H9 (cell line): Measurements from ENCODE around the gene HYAL4. TPM values are rescaled to one million over a fixed set of nuclear protein-coding genes. Genes with fewer than 3 reads are reported as not detected.

Experiments used
- DNase-seq: peaks from one replicate; pipeline ENCODE4 v3.0.0-alpha.2; 2017
- H2AFZ ChIP-seq: one replicate; pipeline ENCODE4 v1.6.1; 2013; ENCODE audit warnings: mild to moderate bottlenecking, low read length, control low read depth, moderate library complexity
- H2AK5ac ChIP-seq: 2 replicates; pipeline ENCODE4 v1.6.1; 2013; ENCODE audit warnings: low read length, control low read depth, mixed read lengths; ENCODE audit not compliant: insufficient read length
- H2BK120ac ChIP-seq: one replicate; pipeline ENCODE4 v1.6.1; 2013; ENCODE audit warnings: low read depth, mild to moderate bottlenecking, low read length, control low read depth, inconsistent platforms; ENCODE audit not compliant: poor library complexity, severe bottlenecking
- H2BK12ac ChIP-seq: 2 replicates; pipeline ENCODE4 v1.6.1; 2013; ENCODE audit warnings: low read length, control low read depth, mixed read lengths, low read depth; ENCODE audit not compliant: insufficient read length
- H2BK15ac ChIP-seq: 2 replicates; pipeline ENCODE4 v1.6.1; 2013; ENCODE audit warnings: low read depth, low read length, control low read depth
- H2BK20ac ChIP-seq: one replicate; pipeline ENCODE4 v1.6.1; 2013; ENCODE audit warnings: low read depth, mild to moderate bottlenecking, low read length, control low read depth, inconsistent platforms; ENCODE audit not compliant: poor library complexity, severe bottlenecking
- H2BK5ac ChIP-seq: 2 replicates; pipeline ENCODE4 v1.6.1; 2013; ENCODE audit warnings: low read length, control low read depth, mixed read lengths; ENCODE audit not compliant: insufficient read length
- H3K14ac ChIP-seq: 2 replicates; pipeline ENCODE4 v1.6.1; 2013; ENCODE audit warnings: low read length, control low read depth; ENCODE audit not compliant: insufficient read depth
- H3K18ac ChIP-seq: 2 replicates; pipeline ENCODE4 v1.6.1; 2013; ENCODE audit warnings: low read depth, mild to moderate bottlenecking, mixed read lengths, low read length, control low read depth; ENCODE audit not compliant: insufficient read length
- H3K23ac ChIP-seq: 2 replicates; pipeline ENCODE4 v1.6.1; 2013; ENCODE audit warnings: low read length, control low read depth, mixed read lengths, low read depth; ENCODE audit not compliant: insufficient read length
- H3K23me2 ChIP-seq: 2 replicates; pipeline ENCODE4 v1.6.1; 2013; ENCODE audit warnings: low read depth, mild to moderate bottlenecking, mixed read lengths, low read length, control low read depth; ENCODE audit not compliant: insufficient read length, poor library complexity, severe bottlenecking
- H3K27ac ChIP-seq: 2 replicates; pipeline ENCODE4 v1.5.1; 2013; ENCODE audit warnings: low read length, control low read depth, mixed read lengths, low read depth; ENCODE audit not compliant: insufficient read length
- H3K27me3 ChIP-seq: 2 replicates; pipeline ENCODE4 v1.6.1; 2013; ENCODE audit warnings: low read length, control low read depth, inconsistent platforms; ENCODE audit not compliant: insufficient read depth
- H3K4ac ChIP-seq: 2 replicates; pipeline ENCODE4 v1.6.1; 2013; ENCODE audit warnings: low read depth, mild to moderate bottlenecking, control low read depth, inconsistent platforms, low read length, moderate library complexity
- H3K4me1 ChIP-seq: 2 replicates; pipeline ENCODE4 v1.6.1; 2013; ENCODE audit warnings: low read length, control low read depth, inconsistent platforms; ENCODE audit not compliant: insufficient read depth
- H3K4me2 ChIP-seq: 2 replicates; pipeline ENCODE4 v1.6.1; 2013; ENCODE audit warnings: low read length, control low read depth, mixed read lengths; ENCODE audit not compliant: insufficient read length, insufficient read depth
- H3K56ac ChIP-seq: 2 replicates; pipeline ENCODE4 v1.6.1; 2013; ENCODE audit warnings: low read depth, mild to moderate bottlenecking, mixed read lengths, low read length, control low read depth; ENCODE audit not compliant: insufficient read length
- H3K79me1 ChIP-seq: 2 replicates; pipeline ENCODE4 v1.6.1; 2013; ENCODE audit warnings: low read depth, mild to moderate bottlenecking, moderate library complexity, low read length, control low read depth, inconsistent platforms; ENCODE audit not compliant: insufficient read depth, poor library complexity, severe bottlenecking
- H3K79me2 ChIP-seq: 2 replicates; pipeline ENCODE4 v1.6.1; 2013; ENCODE audit warnings: low read length, control low read depth, inconsistent platforms; ENCODE audit not compliant: insufficient read depth
- H3K9ac ChIP-seq: 2 replicates; pipeline ENCODE4 v1.6.1; 2013; ENCODE audit warnings: low read length, control low read depth, mixed read lengths; ENCODE audit not compliant: insufficient read length; ENCODE audit errors: extremely low read depth
- H3K9me3 ChIP-seq: one replicate; pipeline ENCODE4 v1.6.1; 2013; ENCODE audit warnings: low read depth, low read length, inconsistent platforms; ENCODE audit not compliant: control insufficient read depth
- H3T11ph ChIP-seq: one replicate; pipeline ENCODE4 v1.6.1; 2013; ENCODE audit warnings: mild to moderate bottlenecking, low read length, control low read depth, inconsistent platforms
- H4K20me1 ChIP-seq: one replicate; pipeline ENCODE4 v1.6.1; 2013; ENCODE audit not compliant: control insufficient read depth, insufficient read length, insufficient read depth
- H4K5ac ChIP-seq: 2 replicates; pipeline ENCODE4 v1.6.1; 2013; ENCODE audit warnings: low read depth, mild to moderate bottlenecking, mixed read lengths, low read length, control low read depth; ENCODE audit not compliant: insufficient read length
- H4K8ac ChIP-seq: replicated peaks from 2 replicates; pipeline ENCODE4 v1.6.1; 2013; ENCODE audit warnings: low read length, control low read depth, mixed read lengths, low read depth; ENCODE audit not compliant: insufficient read length
- H4K91ac ChIP-seq: 2 replicates; pipeline ENCODE4 v1.6.1; 2013; ENCODE audit warnings: low read depth, mild to moderate bottlenecking, moderate library complexity, mixed read lengths, low read length, control low read depth; ENCODE audit not compliant: insufficient read length
- H3K27ac Mint-ChIP-seq, 3 experiments: 2 replicates in 2 of 3; 3 replicates in 1 of 3; pipeline ENCODE4 v1.8.0; 2020 to 2021; ENCODE audit warnings: mixed read lengths in 3 of 3, mild to moderate bottlenecking in 1 of 3, moderate library complexity in 1 of 3
- H3K27me3 Mint-ChIP-seq: 2 replicates; pipeline ENCODE4 v1.8.0; 2021; ENCODE audit warnings: low read depth, mild to moderate bottlenecking, moderate library complexity, mixed read lengths
- H3K36me3 Mint-ChIP-seq, 3 experiments: 2 replicates in 2 of 3; 3 replicates in 1 of 3; pipeline ENCODE4 v1.8.0; 2020 to 2021; ENCODE audit warnings: low read depth in 3 of 3, mixed read lengths in 3 of 3; ENCODE audit not compliant: insufficient read depth in 1 of 3
- H3K4me1 Mint-ChIP-seq, 2 experiments: 2 replicates each; pipeline ENCODE4 v1.8.0; 2020; ENCODE audit warnings: mixed read lengths in 2 of 2
- H3K4me3 Mint-ChIP-seq, 2 experiments: 2 replicates in 1 of 2; 3 replicates in 1 of 2; pipeline ENCODE4 v1.8.0; 2020 to 2021; ENCODE audit warnings: mild to moderate bottlenecking in 2 of 2, mixed read lengths in 2 of 2, moderate library complexity in 1 of 2
- H3K9me3 Mint-ChIP-seq, 2 experiments: 2 replicates in 1 of 2; 3 replicates in 1 of 2; pipeline ENCODE4 v1.8.0; 2020; ENCODE audit warnings: mild to moderate bottlenecking in 2 of 2, mixed read lengths in 2 of 2, moderate library complexity in 1 of 2
- WGBS: extraction: QIAGEN DNeasy Blood & Tissue Kit; methylation state at CpG from one replicate; pipeline ENCODE4 v1.1.7; 2013; ENCODE audit warnings: missing lambda C conversion rate, low lambda C conversion rate, mixed read lengths; ENCODE audit not compliant: insufficient read length; ENCODE audit errors: extremely low coverage; 5-methylcytosine and 5-hydroxymethylcytosine counted together
- total RNA-seq: library from RNA; stranded (reverse); gene quantifications from 2 replicates; pipeline ENCODE4 v1.2.1, GENCODE V29; 2021
- TF ChIP-seq, protein P1 (sequence below): fragments of 200-600 bp; sonication (generic); conservative IDR thresholded peaks from 3 replicates; pipeline ENCODE4 v1.8.0; 2021; ENCODE audit warnings: antibody characterized with exemption, mild to moderate bottlenecking

HYAL4 gene
- total RNA-seq, 1 experiment from 2014 or later: not detected

DNA sequence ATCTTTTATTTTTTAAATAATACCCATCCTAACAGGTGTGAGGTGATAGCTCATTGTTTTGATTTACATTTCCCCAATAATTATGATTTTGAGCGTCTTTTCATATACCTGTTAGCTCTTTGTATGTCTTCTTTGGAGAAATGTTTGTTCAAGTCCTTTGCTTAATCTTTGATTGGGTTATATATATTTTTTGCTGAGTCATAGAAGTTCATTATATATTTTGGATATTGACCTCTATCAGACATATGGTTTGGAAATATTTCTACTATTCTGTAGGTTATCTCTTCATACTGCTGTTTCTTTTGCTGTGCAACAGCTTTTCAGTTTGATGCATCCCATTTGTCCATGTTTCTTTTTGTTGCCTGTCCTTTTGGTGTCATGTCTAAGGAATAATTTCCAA is 23.6 kb upstream of the HYAL4 start:
- no CpG with 5 or more reads among the region's 1 CpG for WGBS
- Histone ChIP-seq H2BK120ac (no peak overlapping the region), H3T11ph (no peak overlapping the region), H4K5ac (no peak overlapping the region), H3K79me2 (no peaks in the 10 kb centered on the region), H3K27ac (no peak overlapping the region), H3K4me1 (no peaks in the 10 kb centered on the region), H3K27me3 (no peaks in the 10 kb centered on the region), H3K23me2 (no peaks in the 10 kb centered on the region), H3K4me2 (no peak overlapping the region), H3K4ac (no peak overlapping the region), H2AFZ (no peak overlapping the region), H2BK12ac (no peak overlapping the region), H3K9ac (no peak overlapping the region), H2AK5ac (no peak overlapping the region), H3K23ac (no peak overlapping the region), H4K91ac (no peak overlapping the region), H3K79me1 (no peaks in the 10 kb centered on the region), H2BK20ac (no peak overlapping the region), H3K56ac (no peak overlapping the region), H2BK15ac (no peak overlapping the region), H3K14ac (no peak overlapping the region), H3K18ac (no peak overlapping the region), H3K9me3 (no peaks in the 10 kb centered on the region), H4K8ac (no peak overlapping the region), H2BK5ac (no peak overlapping the region), H4K20me1 (no peaks in the 10 kb centered on the region)
- no peak overlapping the region for H3K4me3 Mint-ChIP-seq
- H3K9me3 Mint-ChIP-seq: no peaks in the 10 kb centered on the region
- no peaks in the 10 kb centered on the region for H3K36me3 Mint-ChIP-seq
- no peak overlapping the region for H3K27ac Mint-ChIP-seq
- DNase-seq: no peak
- H3K27me3 Mint-ChIP-seq: no peaks in the 10 kb centered on the region
- peaks cover 3% of the 10 kb centered on the region in 2 experiments; a peak in 2 of 4 replicates for H3K4me1 Mint-ChIP-seq
- TF ChIP-seq, protein P1, sequence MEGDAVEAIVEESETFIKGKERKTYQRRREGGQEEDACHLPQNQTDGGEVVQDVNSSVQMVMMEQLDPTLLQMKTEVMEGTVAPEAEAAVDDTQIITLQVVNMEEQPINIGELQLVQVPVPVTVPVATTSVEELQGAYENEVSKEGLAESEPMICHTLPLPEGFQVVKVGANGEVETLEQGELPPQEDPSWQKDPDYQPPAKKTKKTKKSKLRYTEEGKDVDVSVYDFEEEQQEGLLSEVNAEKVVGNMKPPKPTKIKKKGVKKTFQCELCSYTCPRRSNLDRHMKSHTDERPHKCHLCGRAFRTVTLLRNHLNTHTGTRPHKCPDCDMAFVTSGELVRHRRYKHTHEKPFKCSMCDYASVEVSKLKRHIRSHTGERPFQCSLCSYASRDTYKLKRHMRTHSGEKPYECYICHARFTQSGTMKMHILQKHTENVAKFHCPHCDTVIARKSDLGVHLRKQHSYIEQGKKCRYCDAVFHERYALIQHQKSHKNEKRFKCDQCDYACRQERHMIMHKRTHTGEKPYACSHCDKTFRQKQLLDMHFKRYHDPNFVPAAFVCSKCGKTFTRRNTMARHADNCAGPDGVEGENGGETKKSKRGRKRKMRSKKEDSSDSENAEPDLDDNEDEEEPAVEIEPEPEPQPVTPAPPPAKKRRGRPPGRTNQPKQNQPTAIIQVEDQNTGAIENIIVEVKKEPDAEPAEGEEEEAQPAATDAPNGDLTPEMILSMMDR: no peak
